Nephron (organoid): Measurements from ENCODE around the gene BCL11B.

Source experiments
- H3K27ac Mint-ChIP-seq, 3 experiments: 2 replicates each; pipeline ENCODE4 v1.8.0; 2020; ENCODE audit warnings: mixed read lengths in 3 of 3, mild to moderate bottlenecking in 2 of 3, moderate library complexity in 1 of 3
- H3K27me3 Mint-ChIP-seq: 2 replicates; pipeline ENCODE4 v1.8.0; 2021; ENCODE audit warnings: low read depth, mild to moderate bottlenecking, moderate library complexity, mixed read lengths
- H3K36me3 Mint-ChIP-seq: 2 replicates; pipeline ENCODE4 v1.8.0; 2020; ENCODE audit warnings: low read depth, mixed read lengths
- H3K4me1 Mint-ChIP-seq: 2 replicates; pipeline ENCODE4 v1.8.0; 2020; ENCODE audit warnings: mixed read lengths
- H3K4me3 Mint-ChIP-seq, 3 experiments: 2 replicates each; pipeline ENCODE4 v1.8.0; 2020; ENCODE audit warnings: mild to moderate bottlenecking in 3 of 3, mixed read lengths in 3 of 3, moderate library complexity in 2 of 3
- H3K9me3 Mint-ChIP-seq: 2 replicates; pipeline ENCODE4 v1.8.0; 2020; ENCODE audit warnings: mixed read lengths
- CTCF ChIP-seq, 3 experiments: fragments of 200-600 bp; sonication (generic); IDR thresholded peaks; one replicate each; pipeline ENCODE4 v1.5.0; 2021; ENCODE audit warnings: antibody characterized with exemption in 3 of 3; ENCODE audit not compliant: unreplicated experiment in 3 of 3

The BCL11B gene

DNA sequence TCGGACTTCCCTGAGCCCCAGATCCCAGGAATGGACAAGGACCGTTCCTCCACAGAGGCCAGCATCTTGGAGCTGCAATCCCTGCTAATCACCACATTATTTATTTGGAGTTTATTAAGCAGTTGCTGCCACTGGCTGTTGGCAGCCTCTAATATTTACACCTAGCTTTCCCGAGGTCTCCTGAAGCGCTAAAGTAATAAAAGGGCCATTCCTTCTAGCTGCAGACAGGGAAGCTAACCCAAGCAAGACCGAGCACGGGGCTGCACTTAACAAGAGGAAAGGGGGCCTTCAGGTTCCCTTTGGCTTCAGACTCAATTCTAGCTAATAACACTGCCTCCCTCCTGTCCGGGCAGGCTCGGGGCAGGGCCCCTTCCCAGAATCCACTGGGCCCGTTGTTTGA lies 63.7 kb downstream of the BCL11B start:
- H3K36me3 Mint-ChIP-seq, result no peaks in the 10 kb centered on the region
- peaks cover 21% of the 10 kb centered on the region for H3K27me3 Mint-ChIP-seq
- no peak for TF ChIP-seq CTCF (IDR thresholded peaks at IDR 0.05; ENCODE audit: unreplicated experiment in 3 of 3)
- H3K9me3 Mint-ChIP-seq, result no peaks in the 10 kb centered on the region
- no peak overlapping the region for H3K4me3 Mint-ChIP-seq
- H3K27ac Mint-ChIP-seq, result peak overlapping the region in 2 of 3 experiments; percentile 31 to 46
- peaks cover 9% of the 10 kb centered on the region for H3K4me1 Mint-ChIP-seq

DNA sequence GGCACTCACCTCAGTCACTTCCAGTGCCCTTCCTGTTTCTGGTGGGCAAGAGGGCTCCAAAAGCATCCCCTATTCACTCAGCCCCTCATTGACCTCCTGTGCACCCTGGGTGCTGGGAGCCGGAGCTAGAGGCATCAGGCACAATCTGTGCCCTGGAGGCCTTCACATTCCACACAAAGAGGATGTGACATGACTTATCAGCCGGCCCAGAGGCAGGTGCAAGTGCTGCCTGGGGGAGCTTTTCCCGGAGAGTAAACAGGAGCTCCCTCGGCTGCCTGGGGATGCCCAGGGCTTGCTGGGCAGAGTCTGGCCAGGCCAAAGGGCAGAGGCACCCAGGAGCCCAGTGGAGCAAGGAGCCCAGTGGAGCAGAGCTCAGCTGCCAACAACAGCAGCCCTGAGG lies 64.5 kb downstream of the BCL11B start:
- H3K4me1 Mint-ChIP-seq, result peaks cover 12% of the 10 kb centered on the region
- no peaks in the 10 kb centered on the region for H3K36me3 Mint-ChIP-seq
- TF ChIP-seq CTCF (IDR thresholded peaks at IDR 0.05; ENCODE audit: unreplicated experiment in 3 of 3), result no peak
- no peaks in the 10 kb centered on the region for H3K9me3 Mint-ChIP-seq
- H3K27me3 Mint-ChIP-seq, result peaks cover 23% of the 10 kb centered on the region
- H3K27ac Mint-ChIP-seq, result no peak overlapping the region
- no peak overlapping the region for H3K4me3 Mint-ChIP-seq

DNA sequence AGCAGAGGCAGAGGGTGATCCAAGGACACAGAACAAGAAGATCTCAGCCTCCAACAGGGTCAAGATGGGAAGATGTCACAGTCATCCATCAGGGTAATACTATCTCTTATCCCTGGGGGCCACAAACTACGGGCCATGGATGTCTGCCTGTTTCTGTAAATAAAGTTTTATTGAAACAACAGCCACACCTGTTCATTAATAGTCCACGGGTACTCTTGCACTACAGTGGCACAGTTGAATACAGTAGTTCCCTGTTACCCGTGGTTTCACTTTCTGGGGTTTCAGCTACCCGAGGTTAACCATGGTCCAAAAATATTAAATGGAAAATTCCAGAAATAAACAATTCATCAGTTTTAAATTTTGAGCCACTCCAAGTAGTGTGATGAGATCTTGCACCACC lies 65.9 kb downstream of the BCL11B start:
- Mint-ChIP-seq H3K9me3 (no peaks in the 10 kb centered on the region), H3K27ac (no peak overlapping the region), H3K36me3 (no peaks in the 10 kb centered on the region), H3K27me3 (peaks cover 31% of the 10 kb centered on the region), H3K4me3 (no peak overlapping the region), H3K4me1 (peaks cover 12% of the 10 kb centered on the region)
- TF ChIP-seq CTCF (IDR thresholded peaks at IDR 0.05; ENCODE audit: unreplicated experiment in 3 of 3), result no peak

GRCh38 chr14:99205086-99205688 lies 66.8 kb downstream of the BCL11B start:
- H3K9me3 Mint-ChIP-seq, result no peaks in the 10 kb centered on the region
- H3K36me3 Mint-ChIP-seq, result no peaks in the 10 kb centered on the region
- peaks cover 32% of the 10 kb centered on the region for H3K27me3 Mint-ChIP-seq
- H3K4me3 Mint-ChIP-seq, result no peak overlapping the region
- TF ChIP-seq CTCF (IDR thresholded peaks at IDR 0.05; ENCODE audit: unreplicated experiment in 3 of 3), result no peak
- H3K27ac Mint-ChIP-seq, result no peak overlapping the region
- peaks cover 11% of the 10 kb centered on the region for H3K4me1 Mint-ChIP-seq

GRCh38 chr14:99203801-99204200 lies 68.2 kb downstream of the BCL11B start:
- H3K9me3 Mint-ChIP-seq, result no peaks in the 10 kb centered on the region
- H3K36me3 Mint-ChIP-seq, result no peaks in the 10 kb centered on the region
- TF ChIP-seq CTCF (IDR thresholded peaks at IDR 0.05; ENCODE audit: unreplicated experiment in 3 of 3), result no peak
- peaks cover 17% of the 10 kb centered on the region for H3K4me1 Mint-ChIP-seq
- no peak overlapping the region for H3K4me3 Mint-ChIP-seq
- no peak overlapping the region for H3K27ac Mint-ChIP-seq
- peaks cover 38% of the 10 kb centered on the region for H3K27me3 Mint-ChIP-seq

- no peaks in the 10 kb centered on the region for H3K9me3 Mint-ChIP-seq
- TF ChIP-seq CTCF (IDR thresholded peaks at IDR 0.05; ENCODE audit: unreplicated experiment in 3 of 3), result no peak
- no peak overlapping the region for H3K27ac Mint-ChIP-seq
- peaks cover 42% of the 10 kb centered on the region for H3K27me3 Mint-ChIP-seq
- no peak overlapping the region for H3K4me3 Mint-ChIP-seq
- peaks cover 21% of the 10 kb centered on the region for H3K4me1 Mint-ChIP-seq
- no peaks in the 10 kb centered on the region for H3K36me3 Mint-ChIP-seq
Observed at GRCh38 chr14:99203080-99203479, 68.9 kb downstream of the BCL11B start.
